Activated CD8-positive, alpha-beta memory T cell treated with anti-CD3 and anti-CD28 coated beads for 4 hours (primary cell): ENCODE data around the gene MAD1L1.

Experiments used
- DNase-seq, 2 donors: peaks; one replicate each; pipeline ENCODE4 v3.0.0-alpha.2; 2020; ENCODE audit warnings: low read depth in 2 of 2

Gene MAD1L1

GRCh38 chr7:1854866-1855724, 377.6 kb downstream of the MAD1L1 start:
- DNase-seq: no peak

- DNase-seq: no peak
Measured at GRCh38 chr7:1853986-1854865, 378.5 kb downstream of the MAD1L1 start.

- DNase-seq: no peak
Measured at GRCh38 chr7:1853431-1853985, 379.2 kb downstream of the MAD1L1 start.

- DNase-seq: no peak
Measured at GRCh38 chr7:1852517-1853430, 380.0 kb downstream of the MAD1L1 start.

- no peak for DNase-seq
Measured at GRCh38 chr7:1851721-1852516, 380.8 kb downstream of the MAD1L1 start.

GRCh38 chr7:1850976-1851571, 381.7 kb downstream of the MAD1L1 start:
- DNase-seq: no peak

GRCh38 chr7:1850111-1850975, 382.4 kb downstream of the MAD1L1 start:
- no peak for DNase-seq

GRCh38 chr7:1849351-1850041, 383.2 kb downstream of the MAD1L1 start:
- DNase-seq: no peak

GRCh38 chr7:1848911-1849311, 383.8 kb downstream of the MAD1L1 start:
- no peak for DNase-seq

- DNase-seq: no peak
Measured at GRCh38 chr7:1848013-1848640, 384.6 kb downstream of the MAD1L1 start.

- DNase-seq: no peak
Measured at GRCh38 chr7:1847260-1848001, 385.3 kb downstream of the MAD1L1 start.

- DNase-seq: no peak
Measured at GRCh38 chr7:1846331-1847065, 386.2 kb downstream of the MAD1L1 start.

GRCh38 chr7:1845536-1846311, 387.0 kb downstream of the MAD1L1 start:
- DNase-seq: no peak

- no peak for DNase-seq
Measured at GRCh38 chr7:1844951-1845390, 387.8 kb downstream of the MAD1L1 start.

GRCh38 chr7:1844336-1844950, 388.3 kb downstream of the MAD1L1 start:
- DNase-seq: no peak
